ENCODE measurements around the gene AMH.

Gene AMH

GRCh38 chr19:2254064-2254872 is 5.1 kb downstream of the AMH start:
- H3K4me3 ChIP-seq (ENCODE audit: low read depth, low read length) = no peak overlapping the region
- DNase-seq (ENCODE audit: low read depth) = peak; percentile 67
- TF ChIP-seq, protein P1, sequence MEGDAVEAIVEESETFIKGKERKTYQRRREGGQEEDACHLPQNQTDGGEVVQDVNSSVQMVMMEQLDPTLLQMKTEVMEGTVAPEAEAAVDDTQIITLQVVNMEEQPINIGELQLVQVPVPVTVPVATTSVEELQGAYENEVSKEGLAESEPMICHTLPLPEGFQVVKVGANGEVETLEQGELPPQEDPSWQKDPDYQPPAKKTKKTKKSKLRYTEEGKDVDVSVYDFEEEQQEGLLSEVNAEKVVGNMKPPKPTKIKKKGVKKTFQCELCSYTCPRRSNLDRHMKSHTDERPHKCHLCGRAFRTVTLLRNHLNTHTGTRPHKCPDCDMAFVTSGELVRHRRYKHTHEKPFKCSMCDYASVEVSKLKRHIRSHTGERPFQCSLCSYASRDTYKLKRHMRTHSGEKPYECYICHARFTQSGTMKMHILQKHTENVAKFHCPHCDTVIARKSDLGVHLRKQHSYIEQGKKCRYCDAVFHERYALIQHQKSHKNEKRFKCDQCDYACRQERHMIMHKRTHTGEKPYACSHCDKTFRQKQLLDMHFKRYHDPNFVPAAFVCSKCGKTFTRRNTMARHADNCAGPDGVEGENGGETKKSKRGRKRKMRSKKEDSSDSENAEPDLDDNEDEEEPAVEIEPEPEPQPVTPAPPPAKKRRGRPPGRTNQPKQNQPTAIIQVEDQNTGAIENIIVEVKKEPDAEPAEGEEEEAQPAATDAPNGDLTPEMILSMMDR (conservative IDR thresholded peaks at IDR 0.05; ENCODE audit: low read depth, low read length) = peak; percentile 79

GRCh38 chr19:2255112-2255845 is 6.2 kb downstream of the AMH start:
- TF ChIP-seq, protein P1 (conservative IDR thresholded peaks at IDR 0.05; ENCODE audit: low read depth, low read length) = no peak
- no peak overlapping the region for H3K4me3 ChIP-seq (ENCODE audit: low read depth, low read length)
- DNase-seq (ENCODE audit: low read depth) = no peak

- DNase-seq (ENCODE audit: low read depth) = no peak
- TF ChIP-seq, protein P1 (conservative IDR thresholded peaks at IDR 0.05; ENCODE audit: low read depth, low read length) = no peak
Observed at GRCh38 chr19:2255982-2256685, 7.0 kb downstream of the AMH start, which contains the start of gene JSRP1. TSS of gene JSRP1 (minus strand) at chr19:2256417. CDS start at chr19:2255314, 1,103 bp downstream.

GRCh38 chr19:2259336-2259735 is 10.2 kb downstream of the AMH start:
- TF ChIP-seq, protein P1 (conservative IDR thresholded peaks at IDR 0.05; ENCODE audit: low read depth, low read length) = no peak
- H3K4me3 ChIP-seq (ENCODE audit: low read depth, low read length) = no peak overlapping the region
- DNase-seq (ENCODE audit: low read depth) = no peak

More at GRCh38 chr19:2255982-2256685, 7.0 kb downstream of the AMH start, which contains the start of gene JSRP1:
- H3K4me3 ChIP-seq (ENCODE audit: low read depth, low read length) = no peak within 1 kb of the TSS

DNA sequence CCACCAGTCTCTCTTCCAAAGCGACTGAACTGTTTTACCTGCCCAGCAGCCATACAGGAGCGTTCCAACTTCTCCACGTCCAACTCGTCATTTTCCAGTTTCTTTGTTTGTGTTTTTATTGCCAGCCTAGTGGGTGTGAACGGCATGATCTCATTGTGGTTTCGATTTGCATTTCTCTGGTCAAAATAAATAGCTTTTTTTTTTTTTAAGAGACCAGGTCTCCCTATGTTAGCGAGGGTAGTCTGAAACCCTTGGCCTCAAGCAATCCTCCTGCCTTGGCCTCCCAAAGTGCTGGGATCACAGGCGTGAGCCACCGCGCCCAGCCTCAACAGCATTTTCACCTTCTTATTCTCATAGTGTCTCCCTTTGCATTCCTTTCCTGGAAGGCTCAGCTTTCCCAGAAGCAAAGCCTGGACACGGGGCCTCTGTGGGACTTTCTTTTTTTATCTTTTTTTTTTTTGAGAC is 11.2 kb downstream of the AMH start:
- DNase-seq (ENCODE audit: low read depth) = no peak
- no peak overlapping the region for H3K4me3 ChIP-seq (ENCODE audit: low read depth, low read length)
- TF ChIP-seq, protein P1 (conservative IDR thresholded peaks at IDR 0.05; ENCODE audit: low read depth, low read length) = no peak

- DNase-seq (ENCODE audit: low read depth) = peak; percentile 46
- no peak overlapping the region for H3K4me3 ChIP-seq (ENCODE audit: low read depth, low read length)
Observed at GRCh38 chr19:2261438-2262172, 12.5 kb downstream of the AMH start.

More at GRCh38 chr19:2261438-2262172, 12.5 kb downstream of the AMH start:
- TF ChIP-seq, protein P1 (conservative IDR thresholded peaks at IDR 0.05; ENCODE audit: low read depth, low read length) = peak; percentile 76

All from choroid plexus epithelial cell (primary cell).